ENCODE data around the gene CDC14B.
A peak's percentile ranks its signal among the peaks of the same experiment; 100 is the strongest.

The CDC14B gene

GRCh38 chr9:96651626-96652025 is 32.0 kb upstream of the CDC14B start:
- TF ChIP-seq RAD21 (IDR thresholded peaks at IDR 0.05; ENCODE audit: low read depth) (peak; percentile 64), FOXM1 (IDR thresholded peaks at IDR 0.05; ENCODE audit: borderline replicate concordance, low read depth) (no peak), NFIC (IDR thresholded peaks at IDR 0.05) (no peak)

GRCh38 chr9:96649620-96650324 is 30.1 kb upstream of the CDC14B start:
- TF ChIP-seq FOXM1 (IDR thresholded peaks at IDR 0.05; ENCODE audit: borderline replicate concordance, low read depth) = no peak
- no peak for TF ChIP-seq TEAD4 (IDR thresholded peaks at IDR 0.05)

- no peak for TF ChIP-seq FOXM1 (IDR thresholded peaks at IDR 0.05; ENCODE audit: borderline replicate concordance, low read depth)
- no peak for TF ChIP-seq REST (IDR thresholded peaks at IDR 0.05; ENCODE audit: low read depth)
- TF ChIP-seq EGR1 (IDR thresholded peaks at IDR 0.05) = no peak
- no peak for TF ChIP-seq TAF1 (IDR thresholded peaks at IDR 0.05; ENCODE audit: low read depth)
- TF ChIP-seq ZBTB7A (IDR thresholded peaks at IDR 0.05; ENCODE audit: low read depth) = no peak
- TF ChIP-seq YY1 (IDR thresholded peaks at IDR 0.05; ENCODE audit: low read depth) = no peak
- no peak for TF ChIP-seq RAD21 (IDR thresholded peaks at IDR 0.05; ENCODE audit: low read depth)
- TF ChIP-seq CEBPB (IDR thresholded peaks at IDR 0.05) = no peak
- TF ChIP-seq CREB1 (IDR thresholded peaks at IDR 0.05; ENCODE audit: low read depth) = no peak
- TF ChIP-seq USF1 (IDR thresholded peaks at IDR 0.05) = no peak
- TF ChIP-seq TCF12 (IDR thresholded peaks at IDR 0.05; ENCODE audit: low read depth) = no peak
- no peak for TF ChIP-seq NFIC (IDR thresholded peaks at IDR 0.05)
Observed at GRCh38 chr9:96646081-96646991, 26.7 kb upstream of the CDC14B start.

GRCh38 chr9:96644137-96644536 is 24.5 kb upstream of the CDC14B start:
- TF ChIP-seq TEAD4 (IDR thresholded peaks at IDR 0.05) (no peak), FOXM1 (IDR thresholded peaks at IDR 0.05; ENCODE audit: borderline replicate concordance, low read depth) (no peak), EGR1 (IDR thresholded peaks at IDR 0.05) (no peak), YY1 (IDR thresholded peaks at IDR 0.05; ENCODE audit: low read depth) (no peak), RAD21 (IDR thresholded peaks at IDR 0.05; ENCODE audit: low read depth) (no peak), TCF12 (IDR thresholded peaks at IDR 0.05; ENCODE audit: low read depth) (no peak), MAX (IDR thresholded peaks at IDR 0.05) (no peak), REST (IDR thresholded peaks at IDR 0.05; ENCODE audit: low read depth) (no peak)

GRCh38 chr9:96641514-96641913 is 21.9 kb upstream of the CDC14B start:
- TF ChIP-seq TAF1 (IDR thresholded peaks at IDR 0.05; ENCODE audit: low read depth) (no peak), EP300 (IDR thresholded peaks at IDR 0.05; ENCODE audit: borderline replicate concordance) (no peak), TCF12 (IDR thresholded peaks at IDR 0.05; ENCODE audit: low read depth) (no peak), REST (IDR thresholded peaks at IDR 0.05; ENCODE audit: low read depth) (no peak), CEBPB (IDR thresholded peaks at IDR 0.05) (no peak), YY1 (IDR thresholded peaks at IDR 0.05; ENCODE audit: low read depth) (no peak), NFIC (IDR thresholded peaks at IDR 0.05) (no peak), RAD21 (IDR thresholded peaks at IDR 0.05; ENCODE audit: low read depth) (no peak), MAX (IDR thresholded peaks at IDR 0.05) (no peak), CREB1 (IDR thresholded peaks at IDR 0.05; ENCODE audit: low read depth) (no peak), EGR1 (IDR thresholded peaks at IDR 0.05) (no peak), ZBTB7A (IDR thresholded peaks at IDR 0.05; ENCODE audit: low read depth) (no peak), TEAD4 (IDR thresholded peaks at IDR 0.05) (no peak)
